ENCODE measurements around the gene BRD3. TPM values are rescaled to one million over a fixed set of nuclear protein-coding genes. Genes with fewer than 3 reads are reported as not detected.

BRD3 gene
- total RNA-seq, 2 experiments from 2014 or later = 3.1 to 16.3 TPM

DNA sequence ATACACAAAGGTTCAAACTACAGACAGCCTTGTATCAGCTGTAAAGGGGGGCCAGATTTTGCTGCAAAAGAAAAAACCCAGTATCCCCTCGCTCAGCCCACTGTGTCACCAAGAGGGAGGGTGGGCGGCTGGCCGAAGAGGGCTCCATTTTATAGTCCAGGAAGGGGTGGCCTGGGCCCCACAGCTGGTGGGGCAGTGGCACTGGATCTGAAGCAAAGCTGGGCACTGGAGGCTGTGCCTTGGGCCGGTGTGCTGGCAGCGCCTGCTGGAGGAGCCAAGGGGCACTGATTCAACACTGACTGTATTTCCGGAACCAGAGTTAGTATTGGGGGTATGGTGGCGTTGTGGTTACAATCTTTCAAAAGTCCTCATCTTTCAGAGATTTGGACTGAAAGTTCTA is 9.1 kb downstream of the BRD3 start:
- Histone ChIP-seq H3K27ac (ENCODE audit: low read depth, low read length, poor library complexity, severe bottlenecking) (no peak overlapping the region), H3K9me3 (ENCODE audit: low read length) (no peaks in the 10 kb centered on the region), H4K20me1 (ENCODE audit: insufficient read depth, low read length) (peaks cover 19% of the 10 kb centered on the region), H3K4me3 (ENCODE audit: low read depth, low read length, poor library complexity, severe bottlenecking) (no peak overlapping the region), H3K79me2 (ENCODE audit: insufficient read depth, low read depth, low read length) (no peaks in the 10 kb centered on the region), H3K4me1 (ENCODE audit: insufficient read depth, low read length, poor library complexity, severe bottlenecking) (peaks cover 14% of the 10 kb centered on the region), H3K36me3 (ENCODE audit: insufficient read depth, low read length) (no peaks in the 10 kb centered on the region), H3K9me2 (ENCODE audit: insufficient read depth, low read length) (no peaks in the 10 kb centered on the region), H3K4me2 (ENCODE audit: low read length) (no peak overlapping the region), H2AFZ (ENCODE audit: low read length) (no peak overlapping the region)
- DNase-seq (ENCODE audit: low spot score) = no peak
- no TSS peak for BruUV-seq (replicated peaks)
- TF ChIP-seq EZH2phosphoT487 (IDR thresholded peaks at IDR 0.05; ENCODE audit: borderline replicate concordance, low read depth, low read length) (no peak), CTCF (conservative IDR thresholded peaks at IDR 0.05; ENCODE audit: low read length) (no peak)
- ChIA-PET CTCF (ENCODE audit: unreplicated experiment) (no interaction called here), POLR2A (no interaction called here)
- intact Hi-C loops (cut with micrococcal nuclease; ENCODE audit: unreplicated experiment) = no loop called here

GRCh38 chr9:134057751-134058701 is 9.8 kb downstream of the BRD3 start:
- no peak overlapping the region for H3K4me2 ChIP-seq (ENCODE audit: low read length)
- H3K36me3 ChIP-seq (ENCODE audit: insufficient read depth, low read length) = no peaks in the 10 kb centered on the region
- BruUV-seq (replicated peaks) = no TSS peak
- TF ChIP-seq CTCF (conservative IDR thresholded peaks at IDR 0.05; ENCODE audit: low read length) = no peak
- TF ChIP-seq EZH2phosphoT487 (IDR thresholded peaks at IDR 0.05; ENCODE audit: borderline replicate concordance, low read depth, low read length) = no peak
- H3K4me1 ChIP-seq (ENCODE audit: insufficient read depth, low read length, poor library complexity, severe bottlenecking) = peaks cover 14% of the 10 kb centered on the region
- H3K9me2 ChIP-seq (ENCODE audit: insufficient read depth, low read length) = no peaks in the 10 kb centered on the region
- ChIA-PET POLR2A (no interaction called here), CTCF (ENCODE audit: unreplicated experiment) (no interaction called here)
- no peak overlapping the region for H2AFZ ChIP-seq (ENCODE audit: low read length)
- no peak overlapping the region for H3K4me3 ChIP-seq (ENCODE audit: low read depth, low read length, poor library complexity, severe bottlenecking)
- no peak for DNase-seq (ENCODE audit: low spot score)
- no peaks in the 10 kb centered on the region for H3K9me3 ChIP-seq (ENCODE audit: low read length)
- no peak overlapping the region for H3K27ac ChIP-seq (ENCODE audit: low read depth, low read length, poor library complexity, severe bottlenecking)
- intact Hi-C loops (cut with micrococcal nuclease; ENCODE audit: unreplicated experiment) = no loop called here
- peaks cover 19% of the 10 kb centered on the region for H4K20me1 ChIP-seq (ENCODE audit: insufficient read depth, low read length)
- no peaks in the 10 kb centered on the region for H3K79me2 ChIP-seq (ENCODE audit: insufficient read depth, low read depth, low read length)

- intact Hi-C loops (cut with micrococcal nuclease; ENCODE audit: unreplicated experiment) = no loop called here
- no peak overlapping the region for H3K27ac ChIP-seq (ENCODE audit: low read depth, low read length, poor library complexity, severe bottlenecking)
- BruUV-seq (replicated peaks) = no TSS peak
- no peaks in the 10 kb centered on the region for H3K9me3 ChIP-seq (ENCODE audit: low read length)
- DNase-seq (ENCODE audit: low spot score) = no peak
- no peak for TF ChIP-seq CTCF (conservative IDR thresholded peaks at IDR 0.05; ENCODE audit: low read length)
- TF ChIP-seq EZH2phosphoT487 (IDR thresholded peaks at IDR 0.05; ENCODE audit: borderline replicate concordance, low read depth, low read length) = no peak
- peaks cover 19% of the 10 kb centered on the region for H4K20me1 ChIP-seq (ENCODE audit: insufficient read depth, low read length)
- H2AFZ ChIP-seq (ENCODE audit: low read length) = no peak overlapping the region
- H3K9me2 ChIP-seq (ENCODE audit: insufficient read depth, low read length) = no peaks in the 10 kb centered on the region
- ChIA-PET POLR2A (no interaction called here), CTCF (ENCODE audit: unreplicated experiment) (no interaction called here)
- peaks cover 14% of the 10 kb centered on the region for H3K4me1 ChIP-seq (ENCODE audit: insufficient read depth, low read length, poor library complexity, severe bottlenecking)
- H3K79me2 ChIP-seq (ENCODE audit: insufficient read depth, low read depth, low read length) = no peaks in the 10 kb centered on the region
- no peak overlapping the region for H3K4me3 ChIP-seq (ENCODE audit: low read depth, low read length, poor library complexity, severe bottlenecking)
- H3K4me2 ChIP-seq (ENCODE audit: low read length) = no peak overlapping the region
- H3K36me3 ChIP-seq (ENCODE audit: insufficient read depth, low read length) = no peaks in the 10 kb centered on the region
Observed at GRCh38 chr9:134057307-134057657, 10.5 kb downstream of the BRD3 start.
